OCI-LY7 (cell line): ENCODE results near the gene NAB2. TPM values are rescaled to one million over a fixed set of nuclear protein-coding genes. Genes with fewer than 3 reads are reported as not detected.

ENCODE experiments used
- BruUV-seq: library from RNA; stranded (reverse); fragments of 400-500 nt; replicated peaks from 2 replicates; lab custom pipeline; 2021; lab: Mats Ljungman, UMichigan
- CTCF ChIA-PET: fragments of 300-600 bp; sonication (Branson Sonifier 250); formaldehyde crosslinking; loops from one replicate; lab custom pipeline; 2022; ENCODE audit warnings: antibody characterized with exemption; ENCODE audit not compliant: unreplicated experiment; lab: Charles Lee
- POLR2A ChIA-PET: fragments of 300-600 bp; sonication (Branson Sonifier 250); formaldehyde crosslinking; loops from one replicate; lab custom pipeline; 2022; ENCODE audit warnings: antibody characterized with exemption; lab: Charles Lee
- DNase-seq: peaks from one replicate; pipeline ENCODE4 v3.0.0-alpha.2; 2015; ENCODE audit warnings: low spot score
- H2AFZ ChIP-seq: fragments of 200-600 bp; sonication (generic), shearing (Covaris generic); 2 replicates; pipeline ENCODE4 v1.6.1; 2014; ENCODE audit warnings: mild to moderate bottlenecking, antibody characterized with exemption, low read length, moderate library complexity
- H3K27ac ChIP-seq: fragments of 200-600 bp; sonication (generic); 2 replicates; pipeline ENCODE4 v1.5.1; 2014; ENCODE audit warnings: mixed run types, low read depth, mild to moderate bottlenecking, moderate library complexity, low read length, inconsistent platforms; ENCODE audit not compliant: poor library complexity, severe bottlenecking
- H3K36me3 ChIP-seq: fragments of 200-600 bp; sonication (generic); 2 replicates; pipeline ENCODE4 v1.6.1; 2014; ENCODE audit warnings: mild to moderate bottlenecking, antibody characterized with exemption, low read length, moderate library complexity, mixed read lengths; ENCODE audit not compliant: insufficient read depth
- H3K4me1 ChIP-seq: fragments of 200-600 bp; sonication (generic); 2 replicates; pipeline ENCODE4 v1.5.1; 2014; ENCODE audit warnings: mild to moderate bottlenecking, low read length; ENCODE audit not compliant: insufficient read depth, poor library complexity, severe bottlenecking
- H3K4me2 ChIP-seq: fragments of 200-600 bp; sonication (generic); 2 replicates; pipeline ENCODE4 v1.6.1; 2014; ENCODE audit warnings: mild to moderate bottlenecking, low read length
- H3K4me3 ChIP-seq: fragments of 200-600 bp; sonication (generic); 2 replicates; pipeline ENCODE4 v1.5.1; 2014; ENCODE audit warnings: mild to moderate bottlenecking, low read depth, low read length; ENCODE audit not compliant: poor library complexity, severe bottlenecking
- H3K79me2 ChIP-seq: fragments of 200-600 bp; sonication (generic); 2 replicates; pipeline ENCODE4 v1.6.1; 2016; ENCODE audit warnings: low read depth, mild to moderate bottlenecking, low read length, moderate library complexity, mixed read lengths; ENCODE audit not compliant: insufficient read depth
- H3K9me2 ChIP-seq: fragments of 200-600 bp; sonication (generic); 2 replicates; pipeline ENCODE4 v1.6.1; 2016; ENCODE audit warnings: mild to moderate bottlenecking, low read length, mixed read lengths; ENCODE audit not compliant: insufficient read depth
- H3K9me3 ChIP-seq: fragments of 200-600 bp; sonication (generic); 2 replicates; pipeline ENCODE4 v1.6.1; 2014; ENCODE audit warnings: mild to moderate bottlenecking, mixed run types, low read length, mixed read lengths
- H4K20me1 ChIP-seq: fragments of 200-600 bp; sonication (generic); 2 replicates; pipeline ENCODE4 v1.6.1; 2014; ENCODE audit warnings: mild to moderate bottlenecking, antibody characterized with exemption, low read length, moderate library complexity, mixed read lengths; ENCODE audit not compliant: insufficient read depth
- CTCF ChIP-seq: fragments of 200-600 bp; sonication (generic); conservative IDR thresholded peaks from 2 replicates; pipeline ENCODE4 v1.5.1; 2014; ENCODE audit warnings: mild to moderate bottlenecking, antibody characterized with exemption, low read length, moderate library complexity, mixed read lengths
- EZH2phosphoT487 ChIP-seq: fragments of 200-600 bp; sonication (generic); IDR thresholded peaks from 2 replicates; pipeline ENCODE4 v1.6.1; 2018; ENCODE audit warnings: low read depth, borderline replicate concordance, mild to moderate bottlenecking, mixed run types, antibody characterized with exemption, low read length, moderate library complexity, mixed read lengths
- intact Hi-C: fragments of 100-400 bp; cut with micrococcal nuclease; formaldehyde crosslinking; loops from one replicate; pipeline ENCODE4 v1.10.0; 2022; ENCODE audit not compliant: unreplicated experiment
- total RNA-seq, 2 experiments: library from RNA; depleted of rRNA in 1 of 2; stranded (reverse); fragments of >200 nt in 1 of 2; shearing (Covaris generic) in 1 of 2; gene quantifications; 2 replicates each; pipeline ENCODE4 v1.2.3, GENCODE V29; 2014 to 2022

Gene NAB2
- total RNA-seq, 2 experiments from 2014 or later: 6.8 to 8.5 TPM

GRCh38 chr12:57142727-57143126 is 53.8 kb downstream of the NAB2 start:
- Histone ChIP-seq H3K79me2 (no peaks in the 10 kb centered on the region), H3K27ac (no peak overlapping the region), H3K4me1 (no peaks in the 10 kb centered on the region), H3K4me3 (no peak overlapping the region), H4K20me1 (no peaks in the 10 kb centered on the region), H3K9me2 (no peaks in the 10 kb centered on the region), H3K9me3 (no peaks in the 10 kb centered on the region), H3K4me2 (no peak overlapping the region), H3K36me3 (no peaks in the 10 kb centered on the region), H2AFZ (no peak overlapping the region)
- TF ChIP-seq CTCF: no peak
- CTCF ChIA-PET: no interaction called here
- no peak for DNase-seq
- no TSS peak for BruUV-seq
- POLR2A ChIA-PET: no interaction called here
- intact Hi-C loops: no loop called here

- Histone ChIP-seq H3K4me2 (no peak overlapping the region), H3K9me2 (no peaks in the 10 kb centered on the region), H3K4me3 (no peak overlapping the region), H2AFZ (no peak overlapping the region), H3K79me2 (no peaks in the 10 kb centered on the region), H3K9me3 (no peaks in the 10 kb centered on the region), H4K20me1 (no peaks in the 10 kb centered on the region), H3K27ac (no peak overlapping the region), H3K4me1 (no peaks in the 10 kb centered on the region), H3K36me3 (no peaks in the 10 kb centered on the region)
- DNase-seq: no peak
- ChIA-PET CTCF (no interaction called here), POLR2A (interaction anchor here (0.6 kb wide), 1 partner anchor 13 kb away, joined by 3 read pairs; no protein-coding TSS in a partner anchor)
- no TSS peak for BruUV-seq
- TF ChIP-seq EZH2phosphoT487: no peak
- no peak for TF ChIP-seq CTCF
- intact Hi-C loops: no loop called here
These were observed 54.5 kb downstream of the NAB2 start for GRCh38 chr12:57143454-57143853.

Other genes with a start within 250 kb of the NAB2 start
- not detected in 2 replicates for gene SDR9C7, start 154.7 kb upstream of the NAB2 start, total RNA-seq (2014; rRNA removed; shearing (Covaris generic))
- not detected in 2 replicates for gene SDR9C7, start 154.7 kb upstream of the NAB2 start, total RNA-seq (2022)
- gene RDH16, start 131.5 kb upstream of the NAB2 start, total RNA-seq (2014; rRNA removed; shearing (Covaris generic)): 0.06 and 0.15 TPM in 2 replicates
- 0.13 and 0.41 TPM in 2 replicates for gene RDH16, start 131.5 kb upstream of the NAB2 start, total RNA-seq (2022)
- gene ZBTB39, start 82.6 kb upstream of the NAB2 start, total RNA-seq (2014; rRNA removed; shearing (Covaris generic)): 10.9 TPM in 2 replicates
- gene ZBTB39, start 82.6 kb upstream of the NAB2 start, total RNA-seq (2022): 10.0 and 10.7 TPM in 2 replicates
- not detected in 2 replicates for gene TAC3, start 72.6 kb upstream of the NAB2 start, total RNA-seq (2014; rRNA removed; shearing (Covaris generic))
- gene TAC3, start 72.6 kb upstream of the NAB2 start, total RNA-seq (2022): not detected in 2 replicates
- gene MYO1A, start 39.0 kb upstream of the NAB2 start, total RNA-seq (2014; rRNA removed; shearing (Covaris generic)): 0.05 and 0.47 TPM in 2 replicates
- gene MYO1A, start 39.0 kb upstream of the NAB2 start, total RNA-seq (2022): 0.19 and 0.79 TPM in 2 replicates
- 39.8 and 45.7 TPM in 2 replicates for gene NEMP1, start 10.3 kb upstream of the NAB2 start, total RNA-seq (2014; rRNA removed; shearing (Covaris generic))
- 85.2 and 86.3 TPM in 2 replicates for gene NEMP1, start 10.3 kb upstream of the NAB2 start, total RNA-seq (2022)
- gene STAT6, start 22.2 kb downstream of the NAB2 start, total RNA-seq (2014; rRNA removed; shearing (Covaris generic)): 72.3 and 73.6 TPM in 2 replicates
- 118 and 128 TPM in 2 replicates for gene STAT6, start 22.2 kb downstream of the NAB2 start, total RNA-seq (2022)
- gene LRP1, start 39.4 kb downstream of the NAB2 start, total RNA-seq (2014; rRNA removed; shearing (Covaris generic)): 1.1 and 2.2 TPM in 2 replicates
- 2.3 and 4.4 TPM in 2 replicates for gene LRP1, start 39.4 kb downstream of the NAB2 start, total RNA-seq (2022)
- not detected in 2 replicates for gene LRP1-AS, start 58.5 kb downstream of the NAB2 start, total RNA-seq (2014; rRNA removed; shearing (Covaris generic))
- gene LRP1-AS, start 58.5 kb downstream of the NAB2 start, total RNA-seq (2022): not detected in 2 replicates
- 4.7 and 5.3 TPM in 2 replicates for gene NXPH4, start 127.7 kb downstream of the NAB2 start, total RNA-seq (2014; rRNA removed; shearing (Covaris generic))
- gene NXPH4, start 127.7 kb downstream of the NAB2 start, total RNA-seq (2022): 9.8 and 10.5 TPM in 2 replicates
- gene SHMT2, start 140.6 kb downstream of the NAB2 start, total RNA-seq (2014; rRNA removed; shearing (Covaris generic)): 394 and 400 TPM in 2 replicates
- gene SHMT2, start 140.6 kb downstream of the NAB2 start, total RNA-seq (2022): 415 and 438 TPM in 2 replicates
- gene STAC3, start 162.1 kb downstream of the NAB2 start, total RNA-seq (2014; rRNA removed; shearing (Covaris generic)): 1.4 and 2.5 TPM in 2 replicates
- 6.8 and 7.7 TPM in 2 replicates for gene STAC3, start 162.1 kb downstream of the NAB2 start, total RNA-seq (2022)